SIG-M5 (cell line): ENCODE data around the gene SRCIN1.
"Not testable (repeated sequence)": the region's sequence is repeated elsewhere in the genome, so short reads cannot be mapped to it uniquely, and the experiment has no call there.

Source experiments
- DNase-seq: peaks from one replicate; lab custom pipeline; 2025; lab: John Stamatoyannopoulos, UW

The SRCIN1 gene

GRCh38 chr17:38482039-38482699 lies 123.6 kb downstream of the SRCIN1 start:
- not testable (repeated sequence) for DNase-seq
